Transverse colon (tissue), 4 donors: ENCODE measurements around the gene TIE1. TPM values are rescaled to one million over a fixed set of nuclear protein-coding genes. Genes with fewer than 3 reads are reported as not detected.

Source experiments
- DNase-seq: peaks from one replicate; pipeline ENCODE4 v3.0.0-alpha.2; 2019
- H3K27ac ChIP-seq, 4 donors: fragments of 200-600 bp; sonication (generic); 2 replicates each; pipeline ENCODE4 v1.5.1; 2016 to 2018; ENCODE audit warnings: inconsistent platforms in 4 of 4
- H3K27me3 ChIP-seq: fragments of 200-600 bp; sonication (generic); 2 replicates; pipeline ENCODE4 v1.5.1; 2017; ENCODE audit warnings: inconsistent platforms
- H3K36me3 ChIP-seq, 4 donors: fragments of 200-600 bp; sonication (generic); 2 replicates each; pipeline ENCODE4 v1.5.1; 2017 to 2019; ENCODE audit warnings: inconsistent platforms in 4 of 4
- H3K4me1 ChIP-seq, 4 donors: fragments of 200-600 bp; sonication (generic); 2 replicates each; pipeline ENCODE4 v1.5.1; 2017 to 2020; ENCODE audit warnings: inconsistent platforms in 4 of 4
- H3K4me3 ChIP-seq, 4 donors: fragments of 200-600 bp; sonication (generic); 1 replicate in 1 of 4; 2 replicates in 3 of 4; pipeline versions ENCODE4 v1.5.1 to v1.6.1; 2017 to 2019; ENCODE audit warnings: inconsistent platforms in 4 of 4
- H3K9me3 ChIP-seq, 2 donors: fragments of 200-600 bp; sonication (generic); 2 replicates each; pipeline ENCODE4 v1.5.1; 2017 to 2019; ENCODE audit warnings: inconsistent platforms in 2 of 2
- EP300 ChIP-seq: sonication (generic); formaldehyde crosslinking; IDR thresholded peaks from one replicate; pipeline ENCODE4 v1.6.1; 2017; ENCODE audit warnings: antibody characterized with exemption, low read depth
- POLR2A ChIP-seq: fragments of 450-650 bp; IDR thresholded peaks from one replicate; pipeline ENCODE4 v1.6.1; 2016; ENCODE audit warnings: antibody characterized with exemption, mild to moderate bottlenecking, moderate library complexity
- POLR2AphosphoS5 ChIP-seq, 3 donors: sonication (generic); formaldehyde crosslinking; IDR thresholded peaks; one replicate each; pipeline ENCODE4 v1.6.1; 2016; ENCODE audit warnings: antibody characterized with exemption in 3 of 3
- WGBS, 2 donors: methylation state at CpG; one replicate each; pipeline ENCODE4 v1.1.5; 2018; ENCODE audit warnings: low coverage in 1 of 2; 5-methylcytosine and 5-hydroxymethylcytosine counted together
- in situ Hi-C, 4 donors: fragments of 200-750 bp; cut with MboI; loops; one replicate each; pipeline versions ENCODE4 v1.15.0 to v1.15.1; 2017; ENCODE audit warnings: low sequenced_read_pairs in 3 of 4, low pct_ligation_motif_present in 1 of 4, low pct_unique_long_range_greater_than_20kb in 1 of 4
- intact Hi-C: fragments of 100-400 bp; cut with DNase I; formaldehyde crosslinking; loops from one replicate; pipeline ENCODE4 v1.15.1; 2023; ENCODE audit warnings: low total_unique reads
- total RNA-seq, 4 donors: library from RNA; depleted of rRNA; stranded (reverse); fragments of >200 nt; gene quantifications; one replicate each; pipeline ENCODE4 v1.1.0, GENCODE V29; 2016
- TF ChIP-seq, protein P1 (sequence below), 5 experiments: fragments of 200-600 bp in 3 of 5; fragments of 450-650 bp in 2 of 5; sonication (generic) in 3 of 5; IDR thresholded peaks; 1 replicate in 2 of 5; 2 replicates in 3 of 5; pipeline ENCODE4 v1.5.1; 2016 to 2017; ENCODE audit warnings: antibody characterized with exemption in 5 of 5, inconsistent platforms in 3 of 5, mild to moderate bottlenecking in 2 of 5, moderate library complexity in 1 of 5

Gene TIE1
- total RNA-seq, 4 donors from 2014 or later = 2.4 to 7.8 (median 5.3) TPM

DNA sequence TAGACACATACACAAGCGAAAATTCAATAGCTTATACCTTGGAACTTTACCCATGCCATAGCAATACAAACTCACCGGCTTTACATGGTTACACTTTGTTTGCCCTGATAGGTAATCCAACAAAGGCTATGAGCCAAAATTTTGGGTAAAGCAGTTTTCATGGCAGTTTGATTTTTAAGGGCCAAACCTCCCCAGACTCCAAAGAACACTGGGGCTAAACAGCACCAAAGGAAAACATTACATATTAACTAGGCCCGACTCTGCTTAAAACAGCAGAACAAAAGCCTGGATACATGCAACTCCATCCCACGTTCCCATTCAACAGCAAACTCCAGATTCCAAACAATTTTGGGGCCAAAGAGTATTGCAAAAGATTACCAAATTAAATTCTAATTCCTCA is 35.4 kb upstream of the TIE1 start:
- Histone ChIP-seq H3K27ac (peak overlapping the region in 1 of 4 donors; percentile 3), H3K27me3 (no peaks in the 10 kb centered on the region), H3K4me3 (no peak overlapping the region), H3K4me1 (peaks cover 0 to 11% (median 6%) of the 10 kb centered on the region in 4 donors), H3K36me3 (no peaks in the 10 kb centered on the region), H3K9me3 (no peaks in the 10 kb centered on the region)
- WGBS, 2 donors = 49% methylated on average over 4 of the region's 4 CpGs; no CpG with 5 or more reads in 1 of the 2 donors
- TF ChIP-seq, protein P1, sequence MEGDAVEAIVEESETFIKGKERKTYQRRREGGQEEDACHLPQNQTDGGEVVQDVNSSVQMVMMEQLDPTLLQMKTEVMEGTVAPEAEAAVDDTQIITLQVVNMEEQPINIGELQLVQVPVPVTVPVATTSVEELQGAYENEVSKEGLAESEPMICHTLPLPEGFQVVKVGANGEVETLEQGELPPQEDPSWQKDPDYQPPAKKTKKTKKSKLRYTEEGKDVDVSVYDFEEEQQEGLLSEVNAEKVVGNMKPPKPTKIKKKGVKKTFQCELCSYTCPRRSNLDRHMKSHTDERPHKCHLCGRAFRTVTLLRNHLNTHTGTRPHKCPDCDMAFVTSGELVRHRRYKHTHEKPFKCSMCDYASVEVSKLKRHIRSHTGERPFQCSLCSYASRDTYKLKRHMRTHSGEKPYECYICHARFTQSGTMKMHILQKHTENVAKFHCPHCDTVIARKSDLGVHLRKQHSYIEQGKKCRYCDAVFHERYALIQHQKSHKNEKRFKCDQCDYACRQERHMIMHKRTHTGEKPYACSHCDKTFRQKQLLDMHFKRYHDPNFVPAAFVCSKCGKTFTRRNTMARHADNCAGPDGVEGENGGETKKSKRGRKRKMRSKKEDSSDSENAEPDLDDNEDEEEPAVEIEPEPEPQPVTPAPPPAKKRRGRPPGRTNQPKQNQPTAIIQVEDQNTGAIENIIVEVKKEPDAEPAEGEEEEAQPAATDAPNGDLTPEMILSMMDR (IDR thresholded peaks at IDR 0.05) = no peak
- TF ChIP-seq POLR2AphosphoS5 (IDR thresholded peaks at IDR 0.05) = no peak
- TF ChIP-seq POLR2A = no peak
- no peak for TF ChIP-seq EP300
- intact Hi-C loops = no loop called here
- in situ Hi-C loops = no loop called here
- DNase-seq = no peak

DNA sequence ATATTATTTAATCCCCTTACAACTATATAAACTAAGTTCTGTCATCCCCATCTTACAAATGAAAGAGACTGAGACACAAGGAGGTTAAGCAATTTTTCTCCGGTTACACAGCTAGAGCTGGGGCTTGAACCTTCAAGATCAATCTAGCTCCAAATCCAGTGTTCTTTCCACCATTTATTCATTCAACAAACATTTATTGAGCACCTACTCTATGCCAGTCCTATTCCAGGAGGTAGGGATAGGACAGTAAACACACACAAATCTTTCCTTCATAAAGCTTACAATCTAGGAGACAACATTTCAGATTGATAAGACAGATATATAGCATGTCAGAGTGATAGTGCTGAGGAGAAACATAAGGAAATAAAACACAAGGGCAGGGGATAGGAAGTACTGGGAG is 33.9 kb upstream of the TIE1 start:
- no peak overlapping the region for H3K27ac ChIP-seq
- no peak overlapping the region for H3K4me3 ChIP-seq
- H3K4me1 ChIP-seq = peaks cover 0 to 20% (median 15%) of the 10 kb centered on the region in 4 donors
- no peak for DNase-seq
- no peaks in the 10 kb centered on the region for H3K36me3 ChIP-seq
- intact Hi-C loops (no loop called here), in situ Hi-C loops (no loop called here)
- no peaks in the 10 kb centered on the region for H3K9me3 ChIP-seq
- 93 to 100% methylated on average over 1 of the region's 1 CpG for WGBS, 2 donors
- TF ChIP-seq POLR2AphosphoS5 (IDR thresholded peaks at IDR 0.05) (no peak), POLR2A (no peak), EP300 (no peak)
- TF ChIP-seq, protein P1 (IDR thresholded peaks at IDR 0.05) = no peak
- no peaks in the 10 kb centered on the region for H3K27me3 ChIP-seq

DNA sequence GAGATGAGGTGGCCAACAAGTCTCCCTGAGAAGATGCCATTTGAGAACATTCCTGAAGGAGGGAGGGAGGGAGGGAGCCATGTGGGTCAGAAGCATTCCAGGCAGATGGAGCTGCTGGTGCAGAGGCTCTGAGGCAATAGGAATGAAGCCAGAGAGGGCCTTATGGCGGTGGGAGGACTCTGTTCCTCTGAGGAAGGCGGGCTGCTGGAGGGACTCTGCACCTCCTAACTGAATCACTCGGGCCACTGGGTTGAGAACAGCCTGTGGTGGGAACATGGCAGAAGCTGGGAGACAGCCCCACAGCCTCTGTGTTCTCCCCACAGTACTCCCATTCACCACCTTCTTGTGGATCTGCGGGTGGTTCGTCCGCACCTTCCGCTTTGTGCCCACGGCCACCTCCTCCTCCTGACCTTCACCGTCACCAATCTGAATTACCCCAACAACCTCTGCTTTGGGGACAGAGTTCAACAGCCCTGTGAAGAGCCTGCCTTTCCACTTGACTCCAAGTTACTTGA is 33.4 kb upstream of the TIE1 start:
- 60 to 77% methylated on average over 1 to 9 of the region's 9 CpGs for WGBS, 2 donors
- Histone ChIP-seq H3K27me3 (no peaks in the 10 kb centered on the region), H3K9me3 (no peaks in the 10 kb centered on the region), H3K27ac (no peak overlapping the region), H3K36me3 (no peaks in the 10 kb centered on the region), H3K4me1 (peaks cover 0 to 20% (median 15%) of the 10 kb centered on the region in 4 donors), H3K4me3 (no peak overlapping the region)
- TF ChIP-seq POLR2AphosphoS5 (IDR thresholded peaks at IDR 0.05) (no peak), EP300 (no peak), POLR2A (no peak)
- TF ChIP-seq, protein P1 (IDR thresholded peaks at IDR 0.05) = no peak
- in situ Hi-C loops = no loop called here
- DNase-seq = no peak
- intact Hi-C loops = no loop called here

DNA sequence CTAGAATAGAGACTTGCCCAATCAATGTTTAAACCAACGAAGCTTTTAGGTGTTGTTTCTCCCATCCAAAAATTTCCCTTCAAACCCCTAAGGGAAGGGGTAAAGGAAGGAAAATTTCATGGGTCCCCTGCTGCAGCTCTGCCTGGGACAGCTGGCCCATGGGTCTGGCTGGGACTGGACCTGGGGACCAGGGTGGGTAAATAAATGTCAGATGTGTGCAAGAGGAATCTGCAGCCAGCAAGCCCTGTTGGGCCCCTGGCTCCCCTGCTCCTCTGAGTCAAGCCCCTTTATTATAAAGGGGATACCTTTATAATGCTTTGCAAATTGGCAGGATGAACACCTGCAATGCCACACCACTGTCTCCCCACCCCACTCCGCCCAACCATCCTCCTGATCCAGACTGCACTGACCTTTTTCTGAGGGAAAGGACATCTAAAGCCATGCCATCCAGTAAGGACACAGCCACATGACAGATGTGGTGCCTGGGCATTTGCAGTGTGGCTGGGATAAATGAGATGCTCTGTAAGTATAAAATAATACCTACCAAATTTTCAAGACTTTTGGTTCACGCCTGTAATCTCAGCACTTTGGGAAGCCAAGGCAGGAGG is 32.9 kb upstream of the TIE1 start:
- TF ChIP-seq POLR2A = no peak
- TF ChIP-seq EP300 = no peak
- TF ChIP-seq, protein P1 (IDR thresholded peaks at IDR 0.05) = no peak
- TF ChIP-seq POLR2AphosphoS5 (IDR thresholded peaks at IDR 0.05) = no peak
- in situ Hi-C loops (no loop called here), intact Hi-C loops (no loop called here)
- 79 to 92% methylated on average over 2 to 3 of the region's 3 CpGs for WGBS, 2 donors
- DNase-seq = no peak
- H3K36me3 ChIP-seq = no peaks in the 10 kb centered on the region
- H3K27me3 ChIP-seq = no peaks in the 10 kb centered on the region
- H3K27ac ChIP-seq = no peak overlapping the region
- H3K4me1 ChIP-seq = peaks cover 0 to 20% (median 15%) of the 10 kb centered on the region in 4 donors
- no peak overlapping the region for H3K4me3 ChIP-seq
- no peaks in the 10 kb centered on the region for H3K9me3 ChIP-seq
